GM12892 (cell line): ENCODE results near the gene EFCAB8.

Experiments
- POLR2A ChIP-seq: IDR thresholded peaks from 2 replicates; pipeline ENCODE4 v1.6.1; 2011; ENCODE audit warnings: low read depth, low read length, control low read depth
- TAF1 ChIP-seq: IDR thresholded peaks from 2 replicates; pipeline ENCODE4 v1.6.1; 2011; ENCODE audit warnings: low read depth, mild to moderate bottlenecking, control low read depth, low read length, borderline replicate concordance

- TF ChIP-seq TAF1 (no peak), POLR2A (no peak)
These were observed 129.3 kb downstream of the EFCAB8 start for GRCh38 chr20:32988008-32988407.
